GM18505 (cell line): ENCODE data around the gene SWAP70.

ENCODE experiments used
- ATAC-seq: cut with Tn5 transposase; IDR thresholded peaks from one replicate; pipeline ENCODE4 v1.9.1; 2021; ENCODE audit not compliant: unreplicated experiment
- POLR2A ChIP-seq: IDR thresholded peaks from 4 replicates; pipeline ENCODE4 v1.6.1; 2011; ENCODE audit warnings: borderline replicate concordance; ENCODE audit not compliant: insufficient read depth, insufficient read length; ENCODE audit errors: extremely low read depth

SWAP70 gene

GRCh38 chr11:9745411-9746211 lies 81.7 kb downstream of the SWAP70 start:
- peak; percentile 54 for ATAC-seq
- TF ChIP-seq POLR2A: no peak

GRCh38 chr11:9747229-9747628 lies 83.4 kb downstream of the SWAP70 start:
- ATAC-seq: no peak
- TF ChIP-seq POLR2A: no peak

GRCh38 chr11:9747828-9748227 lies 84.0 kb downstream of the SWAP70 start:
- no peak for TF ChIP-seq POLR2A
- ATAC-seq: no peak

DNA sequence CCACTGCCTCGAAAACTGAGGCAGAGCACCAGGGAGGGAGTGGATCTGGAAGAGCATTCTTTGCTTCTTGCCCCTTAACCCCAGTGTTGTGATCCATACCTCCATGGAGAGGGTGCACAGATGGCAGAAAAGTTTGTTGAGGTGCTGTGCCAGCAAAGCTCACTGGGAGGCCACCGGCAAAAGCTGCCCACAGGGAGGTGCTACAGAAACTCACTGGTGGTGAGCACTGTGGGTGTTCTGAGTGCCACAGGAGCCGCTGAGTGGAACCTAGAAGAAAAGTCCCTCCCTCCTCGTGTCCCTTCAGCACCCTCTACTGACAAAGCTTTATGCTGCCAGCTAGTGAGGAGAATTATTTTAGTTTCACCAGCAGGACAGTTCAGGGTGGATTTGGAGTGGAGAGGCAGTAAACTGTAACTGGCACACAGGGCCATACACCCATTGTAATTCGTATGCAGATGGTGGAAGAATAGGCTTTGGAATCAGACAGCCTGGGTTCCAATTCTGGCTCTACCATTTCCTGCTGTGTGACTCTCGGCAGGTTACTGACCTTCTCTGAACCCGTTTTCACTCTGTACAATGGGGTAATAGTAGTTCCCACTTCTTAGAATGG lies 84.6 kb downstream of the SWAP70 start:
- peak; percentile 48 for TF ChIP-seq POLR2A
- peak; percentile 40 for ATAC-seq

- no peak for TF ChIP-seq POLR2A
Measured at GRCh38 chr11:9750551-9750950, 86.7 kb downstream of the SWAP70 start.

DNA sequence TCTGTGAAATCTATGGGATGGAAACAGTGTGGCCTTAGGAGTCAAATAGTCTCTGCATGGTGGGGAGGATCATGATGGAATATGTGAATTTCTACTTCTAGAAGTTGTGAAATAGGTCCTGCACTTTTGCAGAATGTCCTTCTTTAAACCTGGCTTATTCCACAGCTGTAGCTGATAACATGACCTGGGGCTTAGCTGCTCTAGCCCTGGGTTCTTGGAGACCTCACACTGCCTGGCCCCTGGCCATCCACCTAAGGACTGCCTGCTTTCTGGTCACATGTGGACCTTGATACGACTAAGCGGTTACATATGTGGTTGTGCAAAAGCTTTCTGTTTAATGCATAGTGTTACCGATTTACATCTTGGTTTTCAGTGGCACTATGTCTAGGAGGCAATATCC lies 88.2 kb downstream of the SWAP70 start:
- no peak for TF ChIP-seq POLR2A
- no peak for ATAC-seq

More at GRCh38 chr11:9750551-9750950, 86.7 kb downstream of the SWAP70 start:
- no peak for ATAC-seq

GRCh38 chr11:9753021-9753420 lies 89.1 kb downstream of the SWAP70 start:
- no peak for TF ChIP-seq POLR2A
- no peak for ATAC-seq

- peak; percentile 22 for TF ChIP-seq POLR2A
- no peak for ATAC-seq
Measured at GRCh38 chr11:9754010-9754471, 90.2 kb downstream of the SWAP70 start.

- no peak for TF ChIP-seq POLR2A
- no peak for ATAC-seq
Measured at GRCh38 chr11:9755561-9756185, 91.8 kb downstream of the SWAP70 start.

DNA sequence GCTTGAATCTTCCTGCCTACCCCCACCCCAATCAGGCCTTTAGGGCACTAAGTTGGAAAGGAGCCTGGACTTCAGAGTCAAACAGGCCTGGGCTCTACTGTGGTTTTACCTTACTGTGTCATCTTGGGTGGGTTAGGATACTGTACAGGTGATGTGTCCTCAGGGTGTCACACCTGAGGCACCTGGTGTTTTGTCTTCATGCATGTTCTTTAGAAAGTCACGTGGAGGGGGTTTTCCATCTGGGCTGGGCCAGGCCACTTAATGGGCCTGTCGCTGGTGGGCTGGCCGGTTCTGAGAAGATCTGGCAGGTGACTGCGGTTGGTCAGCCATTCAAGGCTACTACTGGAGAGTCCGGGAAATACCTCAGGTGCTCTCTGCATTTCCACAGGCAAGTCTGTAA lies 92.6 kb downstream of the SWAP70 start:
- no peak for TF ChIP-seq POLR2A
- no peak for ATAC-seq

GRCh38 chr11:9756878-9757277 lies 93.0 kb downstream of the SWAP70 start:
- no peak for TF ChIP-seq POLR2A
- ATAC-seq: no peak

- ATAC-seq: peak; percentile 49
- peak; percentile 56 for TF ChIP-seq POLR2A
Measured at GRCh38 chr11:9757809-9758636, 94.1 kb downstream of the SWAP70 start.
